K562 (cell line): ENCODE data around the gene TRIO. TPM values are rescaled to one million over a fixed set of nuclear protein-coding genes. Genes with fewer than 3 reads are reported as not detected.

Experiments
- ARID3A ChIP-seq: IDR thresholded peaks from 2 replicates; pipeline ENCODE4 v1.6.1; 2012; ENCODE audit warnings: low read depth, low read length, improper control_type of control experiment, borderline replicate concordance
- ATF2 ChIP-seq: sonication (generic); formaldehyde crosslinking; IDR thresholded peaks from 2 replicates; pipeline ENCODE4 v1.8.1; 2022; ENCODE audit warnings: missing genetic modification reagents
- ATF7 ChIP-seq: fragments of 450-650 bp; IDR thresholded peaks from 2 replicates; pipeline ENCODE4 v1.7.1; 2014; ENCODE audit warnings: mild to moderate bottlenecking, moderate library complexity
- CBX3 ChIP-seq, 2 experiments: IDR thresholded peaks; 1 replicate in 1 of 2; 2 replicates in 1 of 2; pipeline ENCODE4 v1.6.1; 2012; ENCODE audit warnings: inconsistent platforms in 2 of 2, low read length in 2 of 2, borderline replicate concordance in 1 of 2, control low read depth in 1 of 2
- CREB1 ChIP-seq, 2 experiments: sonication (generic) in 1 of 2; formaldehyde crosslinking in 1 of 2; IDR thresholded peaks; 2 replicates each; pipeline versions ENCODE4 v1.6.1 to v1.8.0; 2012 to 2022; ENCODE audit warnings: inconsistent platforms in 1 of 2, mild to moderate bottlenecking in 1 of 2, missing genetic modification reagents in 1 of 2, moderate library complexity in 1 of 2
- IRF2 ChIP-seq: sonication (generic); formaldehyde crosslinking; IDR thresholded peaks from 2 replicates; pipeline ENCODE4 v1.8.1; 2022; ENCODE audit warnings: mild to moderate bottlenecking, missing genetic modification reagents
- MBD1 ChIP-seq: fragments of 250-450 bp; sonication (Bioruptor Pico); IDR thresholded peaks from 2 replicates; pipeline ENCODE4 v1.8.0; 2022; ENCODE audit warnings: inconsistent platforms
- NR2C2 ChIP-seq, 2 experiments: fragments of 200-800 bp in 1 of 2; sonication (Bioruptor generic) in 1 of 2; sonication (generic) in 1 of 2; formaldehyde crosslinking in 1 of 2; IDR thresholded peaks; 2 replicates each; pipeline versions ENCODE4 v1.6.1 to v1.8.0; 2016 to 2022; ENCODE audit warnings: mild to moderate bottlenecking in 1 of 2, missing compliant biosample characterization in 1 of 2, missing genetic modification characterization in 1 of 2, missing genetic modification reagents in 1 of 2
- PURB ChIP-seq: sonication (generic); formaldehyde crosslinking; IDR thresholded peaks from 2 replicates; pipeline ENCODE4 v1.9.0; 2021; ENCODE audit warnings: low read depth, mild to moderate bottlenecking, missing genetic modification reagents
- PYGO2 ChIP-seq: fragments of 450-650 bp; IDR thresholded peaks from 2 replicates; pipeline ENCODE4 v1.6.1; 2016; ENCODE audit warnings: mild to moderate bottlenecking, missing genetic modification characterization, moderate library complexity, missing compliant biosample characterization
- SRSF3 ChIP-seq: fragments of 200-400 bp; formaldehyde crosslinking; IDR thresholded peaks from 2 replicates; pipeline ENCODE4 v1.6.1; 2016; ENCODE audit warnings: mild to moderate bottlenecking, low read length, moderate library complexity; ENCODE audit not compliant: insufficient read depth
- TARDBP ChIP-seq: fragments of 450-650 bp; IDR thresholded peaks from 2 replicates; pipeline ENCODE4 v1.6.1; 2016
- ZNF311 ChIP-seq: fragments of 250-450 bp; sonication (Bioruptor Pico); IDR thresholded peaks from 2 replicates; pipeline ENCODE4 v1.4.0; 2020; ENCODE audit warnings: mild to moderate bottlenecking, moderate library complexity
- ZNF431 ChIP-seq: sonication (generic); formaldehyde crosslinking; IDR thresholded peaks from 2 replicates; pipeline ENCODE4 v1.8.0; 2022; ENCODE audit warnings: mild to moderate bottlenecking, missing genetic modification reagents
- ZNF592 ChIP-seq: fragments of 450-650 bp; IDR thresholded peaks from 2 replicates; pipeline ENCODE4 v1.6.1; 2017; ENCODE audit warnings: antibody characterized with exemption, mild to moderate bottlenecking
- polyA plus RNA-seq, 8 experiments: library from polyadenylated mRNA; depleted of rRNA in 4 of 8; stranded (reverse) in 5 of 8; unstranded in 3 of 8; fragments of >200 nt; fragmentation: Nextera tagmentation in 2 of 8; fragmentation: Illumina TruSeq in 1 of 8; extraction: Ambion mirVana in 2 of 8; extraction: Trizol in 1 of 8; gene quantifications; 2 replicates each; pipeline versions ENCODE4 v1.2.1 to v1.2.3, GENCODE V29; 2011 to 2014; ENCODE audit warnings: inconsistent platforms in 1 of 8, missing spikeins in 1 of 8
- total RNA-seq, 7 experiments: library from RNA; depleted of rRNA in 6 of 7; stranded (reverse); fragments of >200 nt in 6 of 7; fragmentation: Illumina TruSeq in 2 of 7; extraction: Trizol in 2 of 7; gene quantifications; 2 replicates each; pipeline versions ENCODE4 v1.2.1 to v1.2.3, GENCODE V29; 2011 to 2021; ENCODE audit warnings: low replicate concordance in 1 of 7

Gene TRIO
- total and polyA plus RNA-seq, 9 of the 15 experiments (the other 6 are each of a cell fraction or from before 2014, with no cell fraction given): 0.24 to 5.0 (median 1.1) TPM

- peak; percentile 47; the same call in 1 of the 2 replicates for TF ChIP-seq CREB1 (IDR thresholded peaks at IDR 0.05)
- 0 out of 2 replicates have a peak, but pooled peaks have one; percentile 25 for TF ChIP-seq CREB1 (CRISPR knock-in tag; IDR thresholded peaks at IDR 0.05)
- TF ChIP-seq CBX3 (IDR thresholded peaks at IDR 0.05; ENCODE audit: borderline replicate concordance in 1 of 2, low read length in 2 of 2): peak in 1 of 2 experiments; percentile 66; a peak in 1 of 3 replicates
- no peak for TF ChIP-seq MBD1
- TF ChIP-seq IRF2 (CRISPR knock-in tag): 0 out of 2 replicates have a peak, but pooled peaks have one; percentile 52
- 0 out of 2 replicates have a peak, but pooled peaks have one; percentile 32 for TF ChIP-seq ZNF311
- peak; percentile 34; the same call in 1 of the 2 replicates for TF ChIP-seq ZNF431 (CRISPR knock-in tag)
- peak; percentile 93 for TF ChIP-seq ATF2 (CRISPR knock-in tag)
- TF ChIP-seq PYGO2: no peak
- TF ChIP-seq ATF7: peak; percentile 98
- TF ChIP-seq TARDBP: no peak
- 0 out of 2 replicates have a peak, but pooled peaks have one; percentile 59 for TF ChIP-seq NR2C2 (CRISPR knock-in tag; IDR thresholded peaks at IDR 0.05)
- no peak for TF ChIP-seq NR2C2 (tag; IDR thresholded peaks at IDR 0.05)
- no peak for TF ChIP-seq SRSF3
- no peak for TF ChIP-seq PURB (CRISPR knock-in tag)
- TF ChIP-seq ZNF592: peak; percentile 69
- no peak for TF ChIP-seq ARID3A
Observed at GRCh38 chr5:14250084-14250695, 107.0 kb downstream of the TRIO start (continued).
